ENCODE data around the gene TNIP1.

Gene TNIP1

GRCh38 chr5:151005187-151005949, 75.5 kb downstream of the TNIP1 start:
- in situ Hi-C loops (cut with MboI; ENCODE audit: low sequenced_read_pairs) = no loop called here

GRCh38 chr5:151004499-151004898, 76.3 kb downstream of the TNIP1 start:
- in situ Hi-C loops (cut with MboI; ENCODE audit: low sequenced_read_pairs) = no loop called here

DNA sequence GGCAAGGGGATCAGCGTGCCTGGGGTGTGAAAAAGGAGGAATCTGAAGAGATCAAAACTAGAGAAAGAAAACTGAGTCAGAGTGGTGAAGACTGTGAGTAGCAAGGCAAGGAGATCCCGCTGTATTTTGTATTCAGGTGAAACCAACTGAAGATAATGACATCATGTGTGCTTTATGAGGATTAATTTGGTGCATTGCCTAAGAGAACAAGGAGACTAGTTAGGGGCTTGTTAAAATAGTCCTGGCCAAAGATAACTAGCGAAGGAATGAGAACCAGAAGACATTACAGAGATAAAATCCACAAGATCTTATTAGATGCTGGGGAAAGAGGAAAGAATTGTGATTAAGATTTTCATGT, 77.4 kb downstream of the TNIP1 start:
- in situ Hi-C loops (cut with MboI; ENCODE audit: low sequenced_read_pairs) = no loop called here

DNA sequence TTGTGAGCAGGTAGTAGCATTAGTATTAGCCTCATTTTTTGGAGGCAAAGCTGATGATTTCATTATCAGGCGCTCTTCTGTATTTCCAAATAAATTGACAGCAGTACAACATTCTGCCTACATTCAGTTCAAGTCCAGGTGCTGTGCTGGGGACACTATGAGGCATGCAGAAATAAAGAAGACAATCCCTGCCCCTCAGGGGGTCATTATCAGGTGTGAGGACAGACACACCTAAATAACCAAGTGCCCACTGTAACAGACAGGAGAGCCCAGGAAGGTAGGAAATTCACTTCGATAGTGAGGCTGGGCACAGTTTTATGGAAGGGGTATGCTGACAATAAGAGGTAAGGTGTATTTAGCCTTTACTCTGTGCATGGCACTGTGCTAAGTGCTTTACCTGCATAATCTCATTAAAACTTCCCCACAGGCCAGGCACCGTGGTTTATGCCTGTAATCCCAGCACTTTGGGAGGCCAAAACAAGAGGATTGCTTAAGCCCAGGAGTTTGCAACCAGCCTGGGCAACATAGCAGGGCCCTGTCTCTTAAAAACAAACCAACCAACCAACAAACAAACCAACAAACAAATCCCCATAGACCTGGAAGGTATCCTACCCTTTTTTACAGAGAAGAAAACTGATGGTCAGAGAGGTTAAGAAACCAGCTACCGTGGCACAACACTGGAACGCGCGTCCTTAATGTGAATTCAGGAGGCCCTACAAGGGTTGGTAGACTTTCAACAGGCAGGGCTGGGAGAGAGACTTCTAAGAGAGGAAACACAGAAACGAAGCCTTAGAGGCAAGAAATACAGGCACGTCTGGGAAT, 77.9 kb downstream of the TNIP1 start:
- in situ Hi-C loops (cut with MboI; ENCODE audit: low sequenced_read_pairs) = no loop called here

DNA sequence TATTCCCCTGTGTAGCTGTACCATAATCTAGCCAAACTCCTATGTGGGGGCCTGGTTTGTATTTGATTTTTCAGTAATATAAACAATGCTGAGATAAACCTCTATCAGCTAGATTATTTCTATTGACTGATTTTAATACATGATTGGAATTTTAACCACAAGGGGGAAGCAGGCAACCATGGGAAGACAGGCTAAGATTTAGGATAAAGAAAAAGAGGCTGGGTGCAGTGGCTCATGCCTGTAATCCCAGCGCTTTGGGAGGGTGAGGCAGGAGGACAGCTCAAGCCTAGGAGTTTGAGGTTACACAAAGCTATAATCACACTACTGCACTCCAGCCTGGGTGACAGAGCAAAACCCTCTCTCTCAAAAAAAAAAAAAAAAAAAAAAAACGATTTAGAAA, 78.6 kb downstream of the TNIP1 start:
- in situ Hi-C loops (cut with MboI; ENCODE audit: low sequenced_read_pairs) = no loop called here

GRCh38 chr5:151001436-151001835, 79.4 kb downstream of the TNIP1 start:
- in situ Hi-C loops (cut with MboI; ENCODE audit: low sequenced_read_pairs) = no loop called here

DNA sequence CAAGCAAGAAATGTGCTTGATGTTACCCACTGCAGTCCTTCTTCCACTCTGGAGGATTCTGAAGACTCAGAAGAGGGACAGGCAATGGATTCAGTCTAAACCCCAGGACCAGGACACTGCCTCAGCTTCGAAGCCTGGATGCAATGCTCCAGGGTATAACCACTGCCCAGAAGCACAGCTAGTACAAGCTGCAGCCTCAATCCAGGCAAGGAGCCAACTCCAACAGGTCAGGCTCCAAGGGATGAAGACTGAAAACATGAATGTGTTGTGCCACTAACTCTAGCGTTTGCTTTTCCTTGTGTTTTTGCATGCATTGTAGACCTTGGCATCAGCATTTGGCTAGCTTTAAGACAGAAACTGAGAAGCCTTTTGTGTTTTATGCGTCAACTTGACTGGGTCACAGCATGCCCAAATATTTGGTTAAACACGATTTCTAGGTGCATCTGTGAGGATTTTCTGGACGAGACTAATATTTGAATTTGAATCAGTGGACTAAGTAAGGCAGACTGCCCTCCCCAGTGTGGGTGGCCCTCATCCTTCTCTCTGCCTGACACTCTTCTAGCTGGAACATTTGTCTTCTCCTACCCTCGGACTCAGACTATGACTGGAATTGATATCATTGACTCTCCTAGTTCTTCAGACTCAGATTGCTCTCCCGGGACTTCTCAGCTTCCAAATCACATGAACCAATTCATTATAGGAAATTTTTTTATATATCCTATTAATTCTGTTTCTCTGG, 81.0 kb downstream of the TNIP1 start:
- in situ Hi-C loops (cut with MboI; ENCODE audit: low sequenced_read_pairs) = no loop called here

GRCh38 chr5:150993826-150994412, 86.9 kb downstream of the TNIP1 start:
- in situ Hi-C loops (cut with MboI; ENCODE audit: low sequenced_read_pairs) = no loop called here

GRCh38 chr5:150993422-150993821, 87.4 kb downstream of the TNIP1 start:
- in situ Hi-C loops (cut with MboI; ENCODE audit: low sequenced_read_pairs) = no loop called here

DNA sequence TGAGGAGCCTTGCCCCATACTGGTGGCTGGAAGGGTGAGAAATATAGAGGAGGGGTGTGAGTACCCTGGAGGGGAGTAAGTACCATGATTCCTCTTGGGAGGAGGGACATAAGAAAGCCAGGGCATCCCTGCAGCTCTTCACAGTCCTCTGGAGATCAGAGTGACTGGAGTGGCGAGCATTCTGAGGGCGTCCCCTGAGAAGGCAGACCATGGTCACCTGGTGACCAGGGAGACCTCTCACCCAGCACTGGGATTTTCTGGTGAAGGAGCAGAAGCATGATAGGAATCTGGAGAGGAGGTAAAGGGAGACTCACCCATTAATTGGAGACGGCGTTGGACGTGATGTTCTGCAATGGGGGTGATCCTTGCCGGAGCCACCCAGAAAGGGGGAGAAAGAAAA, 88.1 kb downstream of the TNIP1 start:
- in situ Hi-C loops (cut with MboI; ENCODE audit: low sequenced_read_pairs) = no loop called here

DNA sequence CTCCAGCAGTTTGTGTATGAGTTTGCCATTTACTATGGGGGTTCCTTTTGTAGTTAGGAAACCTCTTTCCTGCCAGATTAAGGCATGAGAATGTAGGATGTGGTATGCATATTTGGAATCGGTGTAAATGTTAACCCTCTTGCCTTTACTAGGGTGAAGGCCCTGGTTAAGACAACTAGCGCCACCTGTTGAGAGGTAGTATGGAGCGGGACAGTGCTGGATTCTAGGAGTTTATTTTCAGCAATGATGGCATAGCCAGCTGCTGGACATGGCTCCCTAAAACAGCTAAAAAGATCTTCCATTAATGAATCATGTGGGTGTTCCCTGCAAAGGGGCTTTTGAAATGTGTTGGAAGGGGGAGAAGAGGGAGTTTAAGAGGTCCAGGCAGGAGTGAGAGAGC, 91.1 kb downstream of the TNIP1 start:
- in situ Hi-C loops (cut with MboI; ENCODE audit: low sequenced_read_pairs) = no loop called here

- in situ Hi-C loops (cut with MboI; ENCODE audit: low sequenced_read_pairs) = no loop called here
These were observed 93.1 kb downstream of the TNIP1 start for GRCh38 chr5:150987746-150988145.

Measured in hTERT RPE-1 (cell line).